Calu3 (cell line): ENCODE results near the gene KRT77. TPM values are rescaled to one million over a fixed set of nuclear protein-coding genes. Genes with fewer than 3 reads are reported as not detected.

Experiments used
- BruUV-seq: library from RNA; stranded (reverse); fragments of 400-500 nt; replicated peaks from 2 replicates; lab custom pipeline; 2021; lab: Mats Ljungman, UMichigan
- CTCF ChIA-PET: fragments of 300-600 bp; sonication (Branson Sonifier 250); formaldehyde crosslinking; loops from one replicate; lab custom pipeline; 2022; ENCODE audit warnings: antibody characterized with exemption; lab: Charles Lee
- DNase-seq: peaks from one replicate; pipeline ENCODE4 v3.0.0; 2022
- H3K27ac Mint-ChIP-seq: one replicate; pipeline ENCODE4 v1.8.0; 2022; ENCODE audit warnings: mixed read lengths; ENCODE audit not compliant: unreplicated experiment
- H3K27me3 Mint-ChIP-seq: one replicate; pipeline ENCODE4 v1.8.0; 2022; ENCODE audit warnings: mixed read lengths; ENCODE audit not compliant: unreplicated experiment
- H3K36me3 Mint-ChIP-seq: one replicate; pipeline ENCODE4 v1.8.0; 2022; ENCODE audit warnings: mild to moderate bottlenecking, moderate library complexity, mixed read lengths; ENCODE audit not compliant: insufficient read depth, unreplicated experiment
- H3K4me1 Mint-ChIP-seq: one replicate; pipeline ENCODE4 v1.8.0; 2022; ENCODE audit warnings: mild to moderate bottlenecking, low read depth, mixed read lengths; ENCODE audit not compliant: unreplicated experiment
- H3K4me3 Mint-ChIP-seq: one replicate; pipeline ENCODE4 v1.8.0; 2022; ENCODE audit warnings: mild to moderate bottlenecking, low read depth, moderate library complexity, mixed read lengths; ENCODE audit not compliant: unreplicated experiment
- H3K9me3 Mint-ChIP-seq: one replicate; pipeline ENCODE4 v1.8.0; 2022; ENCODE audit warnings: low read depth, mixed read lengths; ENCODE audit not compliant: unreplicated experiment
- CTCF ChIP-seq: fragments of 200-600 bp; IDR thresholded peaks from one replicate; pipeline ENCODE4 v1.8.0; 2022; ENCODE audit warnings: antibody characterized with exemption; ENCODE audit not compliant: unreplicated experiment
- intact Hi-C: fragments of 100-400 bp; cut with micrococcal nuclease; formaldehyde crosslinking; loops from one replicate; pipeline ENCODE4 v1.10.0; 2022; ENCODE audit not compliant: unreplicated experiment
- total RNA-seq: library from RNA; stranded (reverse); gene quantifications from 2 replicates; pipeline ENCODE4 v1.2.3, GENCODE V29; 2022

Gene KRT77
- total RNA-seq, 1 experiment from 2014 or later: not detected

GRCh38 chr12:52674433-52674775, 28.9 kb downstream of the KRT77 start:
- Mint-ChIP-seq H3K4me3 (no peak overlapping the region), H3K9me3 (no peaks in the 10 kb centered on the region), H3K36me3 (no peaks in the 10 kb centered on the region), H3K27ac (no peak overlapping the region), H3K4me1 (no peaks in the 10 kb centered on the region), H3K27me3 (no peaks in the 10 kb centered on the region)
- CTCF ChIA-PET: no interaction called here
- TF ChIP-seq CTCF: no peak
- BruUV-seq: no TSS peak
- intact Hi-C loops: no loop called here
- no peak for DNase-seq

GRCh38 chr12:52673713-52674432, 29.5 kb downstream of the KRT77 start:
- H3K36me3 Mint-ChIP-seq: no peaks in the 10 kb centered on the region
- H3K4me3 Mint-ChIP-seq: no peak overlapping the region
- no TSS peak for BruUV-seq
- H3K27ac Mint-ChIP-seq: no peak overlapping the region
- no peak for TF ChIP-seq CTCF
- no peaks in the 10 kb centered on the region for H3K9me3 Mint-ChIP-seq
- intact Hi-C loops: no loop called here
- CTCF ChIA-PET: no interaction called here
- no peak for DNase-seq
- H3K27me3 Mint-ChIP-seq: no peaks in the 10 kb centered on the region
- H3K4me1 Mint-ChIP-seq: no peaks in the 10 kb centered on the region

DNA sequence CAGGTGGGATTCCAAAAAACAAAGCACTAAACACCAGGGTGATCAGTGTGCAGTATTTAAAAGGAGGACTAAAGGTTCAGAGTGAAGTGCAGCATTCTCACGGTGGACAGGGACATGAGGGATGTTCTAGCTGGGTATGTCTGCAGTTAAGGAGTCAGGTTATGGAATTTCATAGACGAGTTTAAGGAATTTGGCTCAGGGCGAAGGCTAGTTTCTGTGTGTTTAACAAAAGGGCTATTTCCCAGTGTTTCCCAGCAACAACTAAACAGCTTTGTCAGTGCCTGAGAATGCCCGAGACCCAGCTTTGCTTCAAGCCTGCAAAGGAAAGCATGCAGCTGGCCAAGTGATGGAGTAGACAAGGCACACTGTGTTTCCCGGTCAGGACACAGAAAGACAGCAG, 30.1 kb downstream of the KRT77 start:
- DNase-seq: no peak
- no TSS peak for BruUV-seq
- CTCF ChIA-PET: no interaction called here

DNA sequence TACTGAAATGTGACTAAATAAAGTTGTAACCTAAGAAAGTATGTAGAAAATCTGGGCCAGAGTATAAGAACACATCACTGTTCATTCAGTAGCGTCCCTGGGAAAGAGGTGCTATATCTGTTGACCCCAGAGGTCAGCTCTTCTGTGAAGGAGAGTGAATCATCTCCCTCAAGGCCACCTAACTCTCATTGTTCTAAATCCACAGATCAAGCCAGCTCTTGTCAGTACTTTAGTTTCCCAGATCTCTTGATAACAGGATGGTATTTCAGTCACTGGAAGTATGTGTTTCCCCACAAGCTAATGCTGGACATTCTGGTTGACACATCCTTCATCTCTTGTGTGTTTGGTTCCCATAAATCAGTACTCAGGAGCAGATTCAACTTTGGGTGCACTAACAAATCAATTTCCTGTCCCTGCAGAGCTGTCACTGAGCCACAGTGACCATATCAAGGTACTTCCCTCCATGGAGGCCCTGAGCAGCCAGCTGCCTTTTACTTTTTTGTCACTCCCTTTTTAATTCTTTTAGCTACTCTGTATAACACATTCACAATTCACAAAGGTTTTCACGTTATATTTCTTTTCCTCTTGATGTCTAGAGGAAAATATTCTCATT, 30.9 kb downstream of the KRT77 start:
- no peaks in the 10 kb centered on the region for H3K9me3 Mint-ChIP-seq
- H3K4me1 Mint-ChIP-seq: no peaks in the 10 kb centered on the region
- no peaks in the 10 kb centered on the region for H3K36me3 Mint-ChIP-seq
- CTCF ChIA-PET: interaction anchor here (0.9 kb wide), 1 partner anchor 207 kb away, joined by 3 read pairs; no protein-coding TSS in a partner anchor
- DNase-seq: no peak
- TF ChIP-seq CTCF: no peak
- no peak overlapping the region for H3K27ac Mint-ChIP-seq
- H3K27me3 Mint-ChIP-seq: no peaks in the 10 kb centered on the region
- intact Hi-C loops: loop anchor here (1.0 kb wide), 1 partner anchor 16 kb away; no protein-coding TSS in a partner anchor
- BruUV-seq: no TSS peak
- H3K4me3 Mint-ChIP-seq: no peak overlapping the region

More for the DNA sequence above, 30.1 kb downstream of the KRT77 start:
- Mint-ChIP-seq H3K4me3 (no peak overlapping the region), H3K4me1 (no peaks in the 10 kb centered on the region), H3K27ac (no peak overlapping the region), H3K9me3 (no peaks in the 10 kb centered on the region), H3K36me3 (no peaks in the 10 kb centered on the region), H3K27me3 (no peaks in the 10 kb centered on the region)
- intact Hi-C loops: no loop called here
- TF ChIP-seq CTCF: no peak
